ENCODE measurements around the gene OR10K1.

DNA sequence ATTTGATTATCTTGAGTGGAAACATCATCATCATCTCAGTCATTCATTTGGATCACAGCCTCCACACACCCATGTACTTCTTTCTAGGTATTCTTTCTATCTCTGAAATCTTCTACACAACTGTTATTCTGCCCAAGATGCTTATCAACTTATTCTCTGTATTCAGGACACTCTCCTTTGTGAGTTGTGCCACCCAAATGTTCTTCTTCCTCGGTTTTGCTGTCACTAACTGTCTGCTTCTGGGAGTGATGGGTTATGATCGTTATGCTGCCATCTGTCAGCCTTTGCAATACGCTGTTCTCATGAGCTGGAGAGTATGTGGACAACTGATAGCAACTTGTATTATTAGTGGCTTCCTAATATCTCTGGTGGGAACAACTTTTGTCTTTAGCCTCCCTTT, 29.7 kb downstream of the OR10K1 start:
- no peak for TF ChIP-seq ZFX (IDR thresholded peaks at IDR 0.05; ENCODE audit: borderline replicate concordance)
- TF ChIP-seq, protein P1, sequence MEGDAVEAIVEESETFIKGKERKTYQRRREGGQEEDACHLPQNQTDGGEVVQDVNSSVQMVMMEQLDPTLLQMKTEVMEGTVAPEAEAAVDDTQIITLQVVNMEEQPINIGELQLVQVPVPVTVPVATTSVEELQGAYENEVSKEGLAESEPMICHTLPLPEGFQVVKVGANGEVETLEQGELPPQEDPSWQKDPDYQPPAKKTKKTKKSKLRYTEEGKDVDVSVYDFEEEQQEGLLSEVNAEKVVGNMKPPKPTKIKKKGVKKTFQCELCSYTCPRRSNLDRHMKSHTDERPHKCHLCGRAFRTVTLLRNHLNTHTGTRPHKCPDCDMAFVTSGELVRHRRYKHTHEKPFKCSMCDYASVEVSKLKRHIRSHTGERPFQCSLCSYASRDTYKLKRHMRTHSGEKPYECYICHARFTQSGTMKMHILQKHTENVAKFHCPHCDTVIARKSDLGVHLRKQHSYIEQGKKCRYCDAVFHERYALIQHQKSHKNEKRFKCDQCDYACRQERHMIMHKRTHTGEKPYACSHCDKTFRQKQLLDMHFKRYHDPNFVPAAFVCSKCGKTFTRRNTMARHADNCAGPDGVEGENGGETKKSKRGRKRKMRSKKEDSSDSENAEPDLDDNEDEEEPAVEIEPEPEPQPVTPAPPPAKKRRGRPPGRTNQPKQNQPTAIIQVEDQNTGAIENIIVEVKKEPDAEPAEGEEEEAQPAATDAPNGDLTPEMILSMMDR (IDR thresholded peaks at IDR 0.05) = no peak

Measured in 22Rv1 (cell line).